Midbrain (tissue), 1 donor: Measurements from ENCODE around the gene TCF4.

Experiments used
- DNase-seq: peaks from one replicate; lab custom pipeline; 2025; lab: John Stamatoyannopoulos, UW

Gene TCF4

GRCh38 chr18:55588111-55588869 lies at the start of gene TCF4:
Gene TCF4, minus strand, starts transcription at chr18:55588192. Its CDS starts 1,076 bp downstream, at chr18:55587116.
- DNase-seq, result peak; percentile 62

- no peak for DNase-seq
Observed at GRCh38 chr18:55637204-55637603, 49.2 kb upstream of the TCF4 start.

GRCh38 chr18:55635439-55635838 lies 47.4 kb upstream of the TCF4 start:
- no peak for DNase-seq

- DNase-seq, result no peak
Observed at GRCh38 chr18:55634545-55634944, 46.6 kb upstream of the TCF4 start.

- no peak for DNase-seq
Observed at GRCh38 chr18:55633032-55633431, 45.0 kb upstream of the TCF4 start.

GRCh38 chr18:55629133-55629532 lies 41.1 kb upstream of the TCF4 start:
- DNase-seq, result no peak

GRCh38 chr18:55627007-55627406 lies 39.0 kb upstream of the TCF4 start:
- no peak for DNase-seq

- DNase-seq, result no peak
Observed at GRCh38 chr18:55625901-55626300, 37.9 kb upstream of the TCF4 start.

- no peak for DNase-seq
Observed at GRCh38 chr18:55623626-55624025, 35.6 kb upstream of the TCF4 start.

GRCh38 chr18:55610506-55610905 lies 22.5 kb upstream of the TCF4 start:
- DNase-seq, result no peak

- DNase-seq, result no peak
Observed at GRCh38 chr18:55609160-55609825, 21.3 kb upstream of the TCF4 start.

- DNase-seq, result no peak
Observed at GRCh38 chr18:55608497-55608896, 20.5 kb upstream of the TCF4 start.

GRCh38 chr18:55607773-55608172 lies 19.8 kb upstream of the TCF4 start:
- DNase-seq, result no peak

- no peak for DNase-seq
Observed at GRCh38 chr18:55605733-55606338, 17.8 kb upstream of the TCF4 start.

- no peak for DNase-seq
Observed at GRCh38 chr18:55603775-55604174, 15.8 kb upstream of the TCF4 start.

GRCh38 chr18:55593888-55594287 lies 5.9 kb upstream of the TCF4 start:
- no peak for DNase-seq

GRCh38 chr18:55592572-55592971 lies 4.6 kb upstream of the TCF4 start:
- DNase-seq, result no peak

GRCh38 chr18:55592106-55592505 lies 4.1 kb upstream of the TCF4 start:
- no peak for DNase-seq

- DNase-seq, result peak; percentile 95
Observed at GRCh38 chr18:55589625-55590291, 1.8 kb upstream of the TCF4 start.

- DNase-seq, result peak; percentile 57
Observed at GRCh38 chr18:55588870-55589595, 1.0 kb upstream of the TCF4 start.

GRCh38 chr18:55587418-55588110 lies 428 bp downstream of the TCF4 start:
- peak; percentile 64 for DNase-seq
